ENCODE measurements around the gene TBC1D30.
"Not testable (repeated sequence)": the region's sequence is repeated elsewhere in the genome, so short reads cannot be mapped to it uniquely, and the experiment has no call there.

Gene TBC1D30

DNA sequence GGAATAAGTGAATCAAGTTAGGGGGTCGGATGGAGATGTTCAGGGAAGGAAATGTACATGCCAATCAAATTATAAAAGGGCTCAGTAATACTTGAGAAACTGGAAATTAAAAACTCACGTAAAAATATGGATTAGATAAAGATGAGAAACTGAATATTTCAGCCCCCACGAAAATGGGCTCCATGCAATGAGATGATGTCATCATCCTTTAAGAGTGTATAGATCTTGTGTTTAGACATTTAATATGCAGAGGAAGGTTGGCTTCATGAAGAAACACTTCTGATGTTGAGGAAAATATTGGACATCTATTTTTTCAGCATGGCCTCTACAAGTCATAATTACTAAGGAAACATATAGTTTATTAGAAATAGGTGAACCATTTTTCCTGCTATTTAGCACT is 9.5 kb downstream of the TBC1D30 start:
- no peak for DNase-seq (ENCODE audit: low read depth)
- TF ChIP-seq CTCF (IDR thresholded peaks at IDR 0.05; ENCODE audit: insufficient read depth, low read depth, low read length, missing control alignments): no peak
- no peak overlapping the region for H3K4me3 ChIP-seq (ENCODE audit: low read depth, low read length)

DNA sequence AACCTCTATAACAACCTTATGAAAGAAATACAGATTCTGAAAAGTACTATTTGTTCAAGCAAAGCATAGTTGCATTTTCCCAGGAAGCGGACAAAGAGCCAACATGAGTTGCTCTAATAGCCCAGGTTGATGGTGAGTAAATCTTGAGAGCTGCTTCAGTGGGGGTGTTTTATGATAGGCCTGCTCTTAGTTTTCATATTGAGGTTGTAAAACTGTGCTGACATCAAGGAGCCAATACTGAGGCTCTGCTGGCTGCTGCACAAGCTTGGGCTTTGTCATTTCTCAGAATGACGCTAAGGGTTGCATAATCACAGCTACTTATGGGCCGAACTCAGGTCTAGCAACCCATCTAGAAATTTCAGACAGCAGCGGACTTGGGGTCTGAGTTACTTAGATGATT is 11.5 kb downstream of the TBC1D30 start:
- H3K4me3 ChIP-seq (ENCODE audit: low read depth, low read length): no peak overlapping the region
- no peak for DNase-seq (ENCODE audit: low read depth)
- no peak for TF ChIP-seq CTCF (IDR thresholded peaks at IDR 0.05; ENCODE audit: insufficient read depth, low read depth, low read length, missing control alignments)

- no peak for TF ChIP-seq CTCF (IDR thresholded peaks at IDR 0.05; ENCODE audit: insufficient read depth, low read depth, low read length, missing control alignments)
- DNase-seq (ENCODE audit: low read depth): no peak
- no peak overlapping the region for H3K4me3 ChIP-seq (ENCODE audit: low read depth, low read length)
Measured at GRCh38 chr12:64836856-64837255, 12.4 kb downstream of the TBC1D30 start.

- no peak for TF ChIP-seq CTCF (IDR thresholded peaks at IDR 0.05; ENCODE audit: insufficient read depth, low read depth, low read length, missing control alignments)
- H3K4me3 ChIP-seq (ENCODE audit: low read depth, low read length): no peak overlapping the region
- DNase-seq (ENCODE audit: low read depth): no peak
Measured at GRCh38 chr12:64837427-64837826, 13.0 kb downstream of the TBC1D30 start.

GRCh38 chr12:64840119-64840518 is 15.7 kb downstream of the TBC1D30 start:
- no peak overlapping the region for H3K4me3 ChIP-seq (ENCODE audit: low read depth, low read length)
- DNase-seq (ENCODE audit: low read depth): no peak
- TF ChIP-seq CTCF (IDR thresholded peaks at IDR 0.05; ENCODE audit: insufficient read depth, low read depth, low read length, missing control alignments): no peak

- H3K4me3 ChIP-seq (ENCODE audit: low read depth, low read length): no peak overlapping the region
- DNase-seq (ENCODE audit: low read depth): no peak
- no peak for TF ChIP-seq CTCF (IDR thresholded peaks at IDR 0.05; ENCODE audit: insufficient read depth, low read depth, low read length, missing control alignments)
Measured at GRCh38 chr12:64840949-64841717, 16.7 kb downstream of the TBC1D30 start.

- H3K4me3 ChIP-seq (ENCODE audit: low read depth, low read length); DNase-seq (ENCODE audit: low read depth): not testable (repeated sequence)
Measured at GRCh38 chr12:64848409-64848808, 24.0 kb downstream of the TBC1D30 start.

Data from GM12865 (cell line).